Testis (tissue), 2 donors: ENCODE measurements around the gene ITCH.

Source experiments
- CTCF ChIP-seq, 3 experiments: fragments of 450-650 bp in 2 of 3; fragments of 200-600 bp in 1 of 3; sonication (generic) in 1 of 3; IDR thresholded peaks; one replicate each; pipeline ENCODE4 v1.5.1; 2016 to 2019; ENCODE audit warnings: antibody characterized with exemption in 3 of 3, mild to moderate bottlenecking in 2 of 3, moderate library complexity in 1 of 3
- POLR2A ChIP-seq: fragments of 450-650 bp; IDR thresholded peaks from one replicate; pipeline ENCODE4 v1.6.1; 2017; ENCODE audit warnings: antibody characterized with exemption, mild to moderate bottlenecking, moderate library complexity

GRCh38 chr20:34485068-34485634 lies 122.1 kb downstream of the ITCH start:
- TF ChIP-seq CTCF (IDR thresholded peaks at IDR 0.05): no peak
- TF ChIP-seq POLR2A: no peak
